Neural cell (in vitro differentiated cells): ENCODE results near the gene ARMC9. TPM values are rescaled to one million over a fixed set of nuclear protein-coding genes. Genes with fewer than 3 reads are reported as not detected.
"Not testable (repeated sequence)": the region's sequence is repeated elsewhere in the genome, so short reads cannot be mapped to it uniquely, and the experiment has no call there.

Source experiments
- H2AFZ ChIP-seq: fragments of 200-600, 300-800 bp; sonication (generic), shearing (Covaris generic); 2 replicates; pipeline ENCODE4 v1.6.0; 2014; ENCODE audit warnings: low read depth, mild to moderate bottlenecking, antibody characterized with exemption, low read length, moderate library complexity
- H3F3A ChIP-seq: fragments of 200-600 bp; shearing (Covaris generic); 2 replicates; pipeline ENCODE4 v1.6.1; 2016; ENCODE audit warnings: mild to moderate bottlenecking, moderate library complexity, mixed read lengths, antibody characterized with exemption, low read length; ENCODE audit not compliant: insufficient read depth, poor library complexity, severe bottlenecking
- H3K27ac ChIP-seq: fragments of 200-600, 300-800 bp; sonication (generic), shearing (Covaris generic); 2 replicates; pipeline ENCODE4 v1.5.1; 2014; ENCODE audit warnings: mild to moderate bottlenecking, low read length, moderate library complexity
- H3K27me3 ChIP-seq: fragments of 300-800, 200-600 bp; sonication (generic), shearing (Covaris generic); 2 replicates; pipeline ENCODE4 v1.6.0; 2014; ENCODE audit warnings: mild to moderate bottlenecking, low read depth, low read length, moderate library complexity; ENCODE audit not compliant: insufficient read depth
- H3K36me3 ChIP-seq: fragments of 300-800, 200-600 bp; sonication (generic), shearing (Covaris generic); 2 replicates; pipeline ENCODE4 v1.5.1; 2014; ENCODE audit warnings: mild to moderate bottlenecking, antibody characterized with exemption, low read length, moderate library complexity; ENCODE audit not compliant: insufficient read depth
- H3K4me2 ChIP-seq: fragments of 300-800, 200-600 bp; sonication (generic), shearing (Covaris generic); 2 replicates; pipeline ENCODE4 v1.6.0; 2014; ENCODE audit warnings: mild to moderate bottlenecking, low read length
- H3K4me3 ChIP-seq: fragments of 300-800, 200-600 bp; sonication (generic), shearing (Covaris generic); 2 replicates; pipeline ENCODE4 v1.5.1; 2014; ENCODE audit warnings: mild to moderate bottlenecking, low read length, moderate library complexity
- H3K79me2 ChIP-seq: fragments of 200-600 bp; shearing (Covaris generic); replicated peaks from 2 replicates; pipeline ENCODE4 v1.6.0; 2014; ENCODE audit warnings: mild to moderate bottlenecking, low read length, moderate library complexity; ENCODE audit not compliant: insufficient read depth
- H3K9ac ChIP-seq: fragments of 300-800, 200-600 bp; sonication (generic), shearing (Covaris generic); 2 replicates; pipeline ENCODE4 v1.6.1; 2016; ENCODE audit warnings: mild to moderate bottlenecking, low read length, mixed read lengths
- H3K9me2 ChIP-seq: fragments of 200-600 bp; shearing (Covaris generic); 2 replicates; pipeline ENCODE4 v1.6.1; 2016; ENCODE audit warnings: mild to moderate bottlenecking, low read length, mixed read lengths; ENCODE audit not compliant: insufficient read depth
- H3K9me3 ChIP-seq: fragments of 200-600, 300-800 bp; sonication (generic), shearing (Covaris generic); 2 replicates; pipeline ENCODE4 v1.6.1; 2016; ENCODE audit warnings: mild to moderate bottlenecking, mixed run types, low read length, moderate library complexity, mixed read lengths
- H4K20me1 ChIP-seq: fragments of 200-600 bp; shearing (Covaris generic); 2 replicates; pipeline ENCODE4 v1.6.1; 2016; ENCODE audit warnings: mild to moderate bottlenecking, mixed run types; ENCODE audit not compliant: insufficient read depth
- EP300 ChIP-seq: fragments of 450-650 bp; conservative IDR thresholded peaks from 2 replicates; pipeline ENCODE4 v1.6.1; 2014; ENCODE audit warnings: antibody characterized with exemption, mild to moderate bottlenecking, moderate library complexity; ENCODE audit not compliant: poor library complexity, severe bottlenecking
- EZH2 ChIP-seq: fragments of 200-600, 300-800 bp; shearing (Covaris generic), sonication (generic); IDR thresholded peaks from 2 replicates; pipeline ENCODE4 v1.6.1; 2014; ENCODE audit warnings: antibody characterized with exemption, low read length, borderline replicate concordance, mild to moderate bottlenecking; ENCODE audit not compliant: insufficient read depth, poor library complexity, severe bottlenecking
- MXI1 ChIP-seq: fragments of 450-650 bp; conservative IDR thresholded peaks from 2 replicates; pipeline ENCODE4 v1.6.1; 2014; ENCODE audit warnings: antibody characterized with exemption, mild to moderate bottlenecking; ENCODE audit not compliant: poor library complexity, severe bottlenecking
- POLR2AphosphoS5 ChIP-seq: IDR thresholded peaks from 2 replicates; pipeline ENCODE4 v1.6.1; 2012
- RAD21 ChIP-seq: fragments of 450-650 bp; conservative IDR thresholded peaks from 2 replicates; pipeline ENCODE4 v1.6.1; 2014; ENCODE audit warnings: antibody characterized with exemption, mild to moderate bottlenecking, moderate library complexity
- SMC3 ChIP-seq: fragments of 450-650 bp; conservative IDR thresholded peaks from 2 replicates; pipeline ENCODE4 v1.6.1; 2014; ENCODE audit warnings: antibody characterized with exemption, mild to moderate bottlenecking, moderate library complexity; ENCODE audit not compliant: poor library complexity
- TAF1 ChIP-seq: IDR thresholded peaks from 2 replicates; pipeline ENCODE4 v1.6.1; 2012; ENCODE audit warnings: low read depth
- polyA plus RNA-seq: library from polyadenylated mRNA; depleted of rRNA; stranded (reverse); fragments of >200 nt; gene quantifications from 2 replicates; pipeline ENCODE4 v1.2.3, GENCODE V29; 2014
- TF ChIP-seq, protein P1 (sequence below): IDR thresholded peaks from 2 replicates; pipeline ENCODE4 v1.6.1; 2012; ENCODE audit warnings: borderline replicate concordance
- TF ChIP-seq, protein P2 (sequence below): fragments of 450-650 bp; IDR thresholded peaks from 2 replicates; pipeline ENCODE4 v1.5.1; 2014; ENCODE audit warnings: antibody characterized with exemption, mild to moderate bottlenecking, moderate library complexity; ENCODE audit not compliant: poor library complexity, severe bottlenecking

The ARMC9 gene
- polyA plus RNA-seq, 1 donor from 2014 or later = 13.9 TPM

DNA sequence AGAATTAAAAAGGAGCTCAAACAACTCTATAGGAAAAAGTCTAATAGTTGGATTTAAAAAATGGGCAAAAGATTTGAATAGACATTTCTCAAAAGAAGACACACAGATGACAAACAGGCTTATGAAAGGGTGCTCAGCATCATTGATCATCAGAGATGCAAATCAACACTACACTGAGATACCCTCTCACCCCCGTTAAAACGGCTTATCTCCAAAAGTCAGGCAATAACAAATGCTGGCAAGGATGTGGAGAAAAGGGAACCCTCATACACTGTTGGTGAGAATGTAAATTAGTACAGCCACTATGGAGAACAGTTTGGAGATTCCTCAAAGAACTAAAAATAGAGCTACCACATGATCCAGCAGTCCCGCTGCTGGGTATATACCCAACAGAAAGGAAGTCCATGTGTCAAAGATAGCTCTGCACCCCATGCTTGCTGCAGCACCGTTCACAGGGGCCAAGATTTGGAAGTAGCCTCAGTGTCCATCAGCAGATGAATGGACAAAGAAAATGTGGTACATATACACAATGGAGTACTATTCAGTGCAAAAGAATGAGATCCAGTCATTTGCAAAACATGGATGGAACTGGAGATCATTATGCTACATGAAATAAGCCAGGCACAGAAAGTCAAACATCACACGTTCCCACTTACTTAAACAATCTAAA is 150.4 kb downstream of the ARMC9 start:
- H4K20me1 ChIP-seq = no peaks in the 10 kb centered on the region
- H3K4me2 ChIP-seq = no peak overlapping the region
- no peak overlapping the region for H3K27ac ChIP-seq
- no peaks in the 10 kb centered on the region for H3K79me2 ChIP-seq
- TF ChIP-seq TAF1 (no peak), RAD21 (no peak), SMC3 (no peak), MXI1 (no peak), EP300 (no peak), EZH2 (no peak), POLR2AphosphoS5 (no peak)
- TF ChIP-seq, protein P1, sequence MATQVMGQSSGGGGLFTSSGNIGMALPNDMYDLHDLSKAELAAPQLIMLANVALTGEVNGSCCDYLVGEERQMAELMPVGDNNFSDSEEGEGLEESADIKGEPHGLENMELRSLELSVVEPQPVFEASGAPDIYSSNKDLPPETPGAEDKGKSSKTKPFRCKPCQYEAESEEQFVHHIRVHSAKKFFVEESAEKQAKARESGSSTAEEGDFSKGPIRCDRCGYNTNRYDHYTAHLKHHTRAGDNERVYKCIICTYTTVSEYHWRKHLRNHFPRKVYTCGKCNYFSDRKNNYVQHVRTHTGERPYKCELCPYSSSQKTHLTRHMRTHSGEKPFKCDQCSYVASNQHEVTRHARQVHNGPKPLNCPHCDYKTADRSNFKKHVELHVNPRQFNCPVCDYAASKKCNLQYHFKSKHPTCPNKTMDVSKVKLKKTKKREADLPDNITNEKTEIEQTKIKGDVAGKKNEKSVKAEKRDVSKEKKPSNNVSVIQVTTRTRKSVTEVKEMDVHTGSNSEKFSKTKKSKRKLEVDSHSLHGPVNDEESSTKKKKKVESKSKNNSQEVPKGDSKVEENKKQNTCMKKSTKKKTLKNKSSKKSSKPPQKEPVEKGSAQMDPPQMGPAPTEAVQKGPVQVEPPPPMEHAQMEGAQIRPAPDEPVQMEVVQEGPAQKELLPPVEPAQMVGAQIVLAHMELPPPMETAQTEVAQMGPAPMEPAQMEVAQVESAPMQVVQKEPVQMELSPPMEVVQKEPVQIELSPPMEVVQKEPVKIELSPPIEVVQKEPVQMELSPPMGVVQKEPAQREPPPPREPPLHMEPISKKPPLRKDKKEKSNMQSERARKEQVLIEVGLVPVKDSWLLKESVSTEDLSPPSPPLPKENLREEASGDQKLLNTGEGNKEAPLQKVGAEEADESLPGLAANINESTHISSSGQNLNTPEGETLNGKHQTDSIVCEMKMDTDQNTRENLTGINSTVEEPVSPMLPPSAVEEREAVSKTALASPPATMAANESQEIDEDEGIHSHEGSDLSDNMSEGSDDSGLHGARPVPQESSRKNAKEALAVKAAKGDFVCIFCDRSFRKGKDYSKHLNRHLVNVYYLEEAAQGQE = no peak
- TF ChIP-seq, protein P2, sequence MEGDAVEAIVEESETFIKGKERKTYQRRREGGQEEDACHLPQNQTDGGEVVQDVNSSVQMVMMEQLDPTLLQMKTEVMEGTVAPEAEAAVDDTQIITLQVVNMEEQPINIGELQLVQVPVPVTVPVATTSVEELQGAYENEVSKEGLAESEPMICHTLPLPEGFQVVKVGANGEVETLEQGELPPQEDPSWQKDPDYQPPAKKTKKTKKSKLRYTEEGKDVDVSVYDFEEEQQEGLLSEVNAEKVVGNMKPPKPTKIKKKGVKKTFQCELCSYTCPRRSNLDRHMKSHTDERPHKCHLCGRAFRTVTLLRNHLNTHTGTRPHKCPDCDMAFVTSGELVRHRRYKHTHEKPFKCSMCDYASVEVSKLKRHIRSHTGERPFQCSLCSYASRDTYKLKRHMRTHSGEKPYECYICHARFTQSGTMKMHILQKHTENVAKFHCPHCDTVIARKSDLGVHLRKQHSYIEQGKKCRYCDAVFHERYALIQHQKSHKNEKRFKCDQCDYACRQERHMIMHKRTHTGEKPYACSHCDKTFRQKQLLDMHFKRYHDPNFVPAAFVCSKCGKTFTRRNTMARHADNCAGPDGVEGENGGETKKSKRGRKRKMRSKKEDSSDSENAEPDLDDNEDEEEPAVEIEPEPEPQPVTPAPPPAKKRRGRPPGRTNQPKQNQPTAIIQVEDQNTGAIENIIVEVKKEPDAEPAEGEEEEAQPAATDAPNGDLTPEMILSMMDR = no peak
- H3K9me2 ChIP-seq = no peaks in the 10 kb centered on the region
- no peaks in the 10 kb centered on the region for H3K9me3 ChIP-seq
- H3K27me3 ChIP-seq = no peaks in the 10 kb centered on the region
- no peak overlapping the region for H3K9ac ChIP-seq
- H3K4me3 ChIP-seq = no peak overlapping the region
- no peak overlapping the region for H2AFZ ChIP-seq
- no peaks in the 10 kb centered on the region for H3F3A ChIP-seq
- no peaks in the 10 kb centered on the region for H3K36me3 ChIP-seq

DNA sequence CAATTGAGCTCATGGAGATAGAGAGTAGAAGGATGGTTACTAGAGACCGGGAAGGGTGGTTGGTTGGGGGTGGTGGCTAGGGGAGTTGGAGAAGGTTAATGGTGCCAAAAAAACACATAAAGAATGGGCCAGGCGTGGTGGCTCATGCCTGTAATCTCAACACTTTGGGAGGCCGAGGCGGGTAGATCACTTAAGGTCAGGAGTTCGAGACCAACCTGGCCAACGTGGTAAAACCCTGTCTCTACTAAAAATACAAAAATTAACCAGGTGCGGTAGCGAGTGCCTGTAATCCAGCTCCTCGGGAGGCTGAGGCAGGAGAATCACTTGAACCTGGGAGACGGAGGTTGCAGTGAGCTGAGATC is 150.9 kb downstream of the ARMC9 start:
- H3K27ac ChIP-seq, H3K9ac ChIP-seq: not testable (repeated sequence)

DNA sequence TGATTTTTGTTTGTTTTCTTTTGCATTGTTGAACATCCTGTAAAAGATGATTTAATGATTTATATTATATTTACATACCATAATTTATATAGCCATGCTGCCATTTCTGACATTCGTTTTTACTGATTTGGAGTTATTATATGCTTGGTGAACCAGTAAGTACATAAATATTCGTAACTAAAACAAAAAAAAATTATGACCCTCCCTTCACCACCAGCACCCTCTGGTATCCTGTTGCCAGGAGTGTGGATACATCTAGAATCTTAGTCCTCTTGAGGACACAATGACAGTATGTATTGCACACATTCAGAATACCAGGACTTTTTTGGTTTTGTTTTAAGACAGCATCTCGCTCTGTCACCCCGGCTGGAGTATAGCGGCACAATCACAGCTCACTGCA is 153.2 kb downstream of the ARMC9 start:
- Histone ChIP-seq H3K27ac (no peak overlapping the region), H3K27me3 (no peaks in the 10 kb centered on the region), H3K9me2 (no peaks in the 10 kb centered on the region), H4K20me1 (no peaks in the 10 kb centered on the region), H3K36me3 (no peaks in the 10 kb centered on the region), H3K79me2 (no peaks in the 10 kb centered on the region), H3K4me3 (no peak overlapping the region), H3K4me2 (no peak overlapping the region), H3K9me3 (no peaks in the 10 kb centered on the region), H2AFZ (no peak overlapping the region), H3F3A (no peaks in the 10 kb centered on the region), H3K9ac (no peak overlapping the region)
- TF ChIP-seq POLR2AphosphoS5 (no peak), SMC3 (no peak), EZH2 (no peak), RAD21 (no peak), EP300 (no peak), TAF1 (no peak), MXI1 (no peak)
- TF ChIP-seq, protein P2 = no peak
- TF ChIP-seq, protein P1 = no peak

More for the DNA sequence above, 150.9 kb downstream of the ARMC9 start:
- not testable (repeated sequence) for H3K9me2 ChIP-seq, H3K9me3 ChIP-seq, H3K36me3 ChIP-seq, H3K4me3 ChIP-seq, H3K27me3 ChIP-seq, H3K4me2 ChIP-seq, H3K79me2 ChIP-seq, H2AFZ ChIP-seq, H3F3A ChIP-seq, H4K20me1 ChIP-seq
